ENCODE measurements around the gene RPS27. TPM values are rescaled to one million over a fixed set of nuclear protein-coding genes. Genes with fewer than 3 reads are reported as not detected.

The RPS27 gene
- total RNA-seq, 1 experiment from 2014 or later = 1,095 TPM

GRCh38 chr1:153953859-153954365 is 36.6 kb upstream of the RPS27 start:
- no peak for ATAC-seq
- Histone ChIP-seq H3K36me3 (ENCODE audit: control insufficient read depth, insufficient read depth, low read length) (peaks cover 3% of the 10 kb centered on the region), H3K27me3 (ENCODE audit: control insufficient read depth, insufficient read depth, low read length) (no peaks in the 10 kb centered on the region), H3K4me3 (ENCODE audit: low read depth in 2 of 2, low read length in 2 of 2) (no peak overlapping the region), H3K9me3 (ENCODE audit: control insufficient read depth, insufficient read depth, low read depth, low read length) (no peaks in the 10 kb centered on the region), H3K4me1 (ENCODE audit: control insufficient read depth, insufficient read depth, low read length) (peaks cover 12% of the 10 kb centered on the region), H3K27ac (ENCODE audit: low read length) (no peak overlapping the region)
- TF ChIP-seq TCF7L2 (IDR thresholded peaks at IDR 0.05; ENCODE audit: low read depth, low read length) (no peak), CTCF (IDR thresholded peaks at IDR 0.05) (no peak), SIN3A (IDR thresholded peaks at IDR 0.05; ENCODE audit: borderline replicate concordance, insufficient read depth, low read depth, low read length) (no peak), POLR2AphosphoS5 (IDR thresholded peaks at IDR 0.05; ENCODE audit: low read depth, low read length) (no peak)
- TF ChIP-seq, protein P1, sequence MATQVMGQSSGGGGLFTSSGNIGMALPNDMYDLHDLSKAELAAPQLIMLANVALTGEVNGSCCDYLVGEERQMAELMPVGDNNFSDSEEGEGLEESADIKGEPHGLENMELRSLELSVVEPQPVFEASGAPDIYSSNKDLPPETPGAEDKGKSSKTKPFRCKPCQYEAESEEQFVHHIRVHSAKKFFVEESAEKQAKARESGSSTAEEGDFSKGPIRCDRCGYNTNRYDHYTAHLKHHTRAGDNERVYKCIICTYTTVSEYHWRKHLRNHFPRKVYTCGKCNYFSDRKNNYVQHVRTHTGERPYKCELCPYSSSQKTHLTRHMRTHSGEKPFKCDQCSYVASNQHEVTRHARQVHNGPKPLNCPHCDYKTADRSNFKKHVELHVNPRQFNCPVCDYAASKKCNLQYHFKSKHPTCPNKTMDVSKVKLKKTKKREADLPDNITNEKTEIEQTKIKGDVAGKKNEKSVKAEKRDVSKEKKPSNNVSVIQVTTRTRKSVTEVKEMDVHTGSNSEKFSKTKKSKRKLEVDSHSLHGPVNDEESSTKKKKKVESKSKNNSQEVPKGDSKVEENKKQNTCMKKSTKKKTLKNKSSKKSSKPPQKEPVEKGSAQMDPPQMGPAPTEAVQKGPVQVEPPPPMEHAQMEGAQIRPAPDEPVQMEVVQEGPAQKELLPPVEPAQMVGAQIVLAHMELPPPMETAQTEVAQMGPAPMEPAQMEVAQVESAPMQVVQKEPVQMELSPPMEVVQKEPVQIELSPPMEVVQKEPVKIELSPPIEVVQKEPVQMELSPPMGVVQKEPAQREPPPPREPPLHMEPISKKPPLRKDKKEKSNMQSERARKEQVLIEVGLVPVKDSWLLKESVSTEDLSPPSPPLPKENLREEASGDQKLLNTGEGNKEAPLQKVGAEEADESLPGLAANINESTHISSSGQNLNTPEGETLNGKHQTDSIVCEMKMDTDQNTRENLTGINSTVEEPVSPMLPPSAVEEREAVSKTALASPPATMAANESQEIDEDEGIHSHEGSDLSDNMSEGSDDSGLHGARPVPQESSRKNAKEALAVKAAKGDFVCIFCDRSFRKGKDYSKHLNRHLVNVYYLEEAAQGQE (IDR thresholded peaks at IDR 0.05; ENCODE audit: insufficient read depth in 1 of 2, low read depth in 2 of 2, low read length in 1 of 2) = no peak
- in situ Hi-C loops (cut with HindIII; ENCODE audit: low pct_unique_long_range_greater_than_20kb, low sequenced_read_pairs) = no loop called here
- intact Hi-C loops (cut with micrococcal nuclease; ENCODE audit: unreplicated experiment) = no loop called here
- DNase-seq (ENCODE audit: low read depth, low spot score) = no peak
- ChIA-PET POLR2A (no interaction called here), CTCF (no interaction called here)
- no TSS peak for BruUV-seq (replicated peaks)

DNA sequence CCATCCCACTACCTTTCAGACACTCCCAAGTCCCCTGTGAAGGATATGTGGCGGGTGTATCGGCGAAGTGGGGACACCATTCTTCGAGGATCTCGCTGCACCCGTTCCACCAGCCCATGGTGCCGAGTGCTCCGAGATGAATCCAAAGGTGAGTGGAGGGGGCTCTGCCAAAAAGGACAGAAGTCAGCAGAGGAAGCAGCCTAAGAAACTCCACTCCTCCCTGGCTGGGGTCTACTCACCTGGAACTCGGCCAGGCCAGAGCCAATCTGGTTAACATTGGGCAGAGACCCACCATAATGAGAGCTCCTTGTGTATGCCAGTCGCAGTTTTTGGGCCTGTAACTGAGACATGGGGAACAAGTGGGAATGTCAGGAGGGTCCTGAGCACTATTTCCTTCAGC is 35.7 kb upstream of the RPS27 start:
- no peaks in the 10 kb centered on the region for H3K9me3 ChIP-seq (ENCODE audit: control insufficient read depth, insufficient read depth, low read depth, low read length)
- H3K36me3 ChIP-seq (ENCODE audit: control insufficient read depth, insufficient read depth, low read length) = peaks cover 3% of the 10 kb centered on the region
- H3K4me3 ChIP-seq (ENCODE audit: low read depth in 2 of 2, low read length in 2 of 2) = no peak overlapping the region
- ChIA-PET CTCF (no interaction called here), POLR2A (interaction anchor here (0.6 kb wide), 1 partner anchor 29 kb away, joined by 19 read pairs; no protein-coding TSS in a partner anchor)
- H3K4me1 ChIP-seq (ENCODE audit: control insufficient read depth, insufficient read depth, low read length) = peaks cover 16% of the 10 kb centered on the region
- intact Hi-C loops (cut with micrococcal nuclease; ENCODE audit: unreplicated experiment) = no loop called here
- TF ChIP-seq SIN3A (IDR thresholded peaks at IDR 0.05; ENCODE audit: borderline replicate concordance, insufficient read depth, low read depth, low read length) = no peak
- TF ChIP-seq, protein P1 (IDR thresholded peaks at IDR 0.05; ENCODE audit: insufficient read depth in 1 of 2, low read depth in 2 of 2, low read length in 1 of 2) = no peak
- TF ChIP-seq CTCF (IDR thresholded peaks at IDR 0.05) = no peak
- TF ChIP-seq POLR2AphosphoS5 (IDR thresholded peaks at IDR 0.05; ENCODE audit: low read depth, low read length) = no peak
- no TSS peak for BruUV-seq (replicated peaks)
- in situ Hi-C loops (cut with HindIII; ENCODE audit: low pct_unique_long_range_greater_than_20kb, low sequenced_read_pairs) = no loop called here
- ATAC-seq = no peak
- no peak overlapping the region for H3K27ac ChIP-seq (ENCODE audit: low read length)
- no peak for DNase-seq (ENCODE audit: low read depth, low spot score)
- H3K27me3 ChIP-seq (ENCODE audit: control insufficient read depth, insufficient read depth, low read length) = no peaks in the 10 kb centered on the region
